ENCODE measurements around the gene ARL9. TPM values are rescaled to one million over a fixed set of nuclear protein-coding genes. Genes with fewer than 3 reads are reported as not detected.

ARL9 gene, protein sequence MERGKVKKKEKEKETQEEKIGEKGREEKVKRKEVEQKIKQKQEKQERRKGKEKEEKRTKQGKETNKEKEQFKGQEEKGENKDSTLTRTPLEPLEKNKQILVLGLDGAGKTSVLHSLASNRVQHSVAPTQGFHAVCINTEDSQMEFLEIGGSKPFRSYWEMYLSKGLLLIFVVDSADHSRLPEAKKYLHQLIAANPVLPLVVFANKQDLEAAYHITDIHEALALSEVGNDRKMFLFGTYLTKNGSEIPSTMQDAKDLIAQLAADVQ
- total RNA-seq = under 1 TPM in 1 of 9 donors, not detected in 8; 0.21 TPM
- under 1 TPM in 1 of 2 donors, not detected in 1; 0.03 TPM for polyA plus RNA-seq
- long read RNA-seq, donor 1 = 0 reads
- long read RNA-seq, donor 2 = 0 reads
- long read RNA-seq, donor 3 = 0 reads

- intact Hi-C loops (cut with DNase I) = no loop called here
- Histone ChIP-seq H3K36me3 (peaks cover 0 to 36% (median 32%) of the 10 kb centered on the region in 9 donors), H3K4me3 (peak within 1 kb of the TSS; percentile 35 to 73 (median 56)), H3K27me3 (peaks cover 0 to 9% (median 0%) of the 10 kb centered on the region in 9 donors), H3K27ac (peak within 1 kb of the TSS in 4 of 12 donors; percentile 0 to 53 (median 16)), H3K9me3 (no peaks in the 10 kb centered on the region), H3K4me1 (peaks cover 0 to 21% (median 7%) of the 10 kb centered on the region in 12 donors)
- DNase-seq (peak; percentile 17 to 74 (median 34)), ATAC-seq (peak; percentile 68 to 87 (median 78))
- TF ChIP-seq CTCF (IDR thresholded peaks at IDR 0.05) = no peak
- 6% methylated on average over 54 to 56 of the region's 56 CpGs for WGBS, 4 donors
Measured at GRCh38 chr4:56505269-56506130, at the start of gene ARL9. ARL9 (plus strand) TSS chr4:56505791; CDS start chr4:56505863, 72 bp downstream.

GRCh38 chr4:56460085-56460484, 45.5 kb upstream of the ARL9 start:
- WGBS, 4 donors = 77 to 80% (median 80%) methylated on average over 3 of the region's 3 CpGs

GRCh38 chr4:56462157-56462556, 43.4 kb upstream of the ARL9 start:
- H3K4me1 ChIP-seq = peaks cover 3 to 32% (median 22%) of the 10 kb centered on the region in 12 donors
- H3K9me3 ChIP-seq = no peaks in the 10 kb centered on the region
- ATAC-seq = no peak
- no peak for TF ChIP-seq CTCF (IDR thresholded peaks at IDR 0.05)
- no peak for TF ChIP-seq POLR2A (IDR thresholded peaks at IDR 0.05)
- DNase-seq = no peak
- H3K27me3 ChIP-seq = no peaks in the 10 kb centered on the region
- intact Hi-C loops (cut with DNase I) = no loop called here
- H3K36me3 ChIP-seq = peaks cover 0 to 56% (median 45%) of the 10 kb centered on the region in 9 donors
- no peak overlapping the region for H3K27ac ChIP-seq
- H3K4me3 ChIP-seq = no peak overlapping the region

More at GRCh38 chr4:56460085-56460484, 45.5 kb upstream of the ARL9 start:
- Histone ChIP-seq H3K36me3 (peaks cover 0 to 75% (median 60%) of the 10 kb centered on the region in 9 donors), H3K4me1 (peaks cover 0 to 14% (median 6%) of the 10 kb centered on the region in 12 donors), H3K27ac (no peak overlapping the region), H3K4me3 (no peak overlapping the region), H3K9me3 (no peaks in the 10 kb centered on the region), H3K27me3 (no peaks in the 10 kb centered on the region)
- TF ChIP-seq POLR2A (IDR thresholded peaks at IDR 0.05) (no peak), CTCF (IDR thresholded peaks at IDR 0.05) (no peak)
- intact Hi-C loops (cut with DNase I) = no loop called here
- ATAC-seq (no peak), DNase-seq (no peak)

DNA sequence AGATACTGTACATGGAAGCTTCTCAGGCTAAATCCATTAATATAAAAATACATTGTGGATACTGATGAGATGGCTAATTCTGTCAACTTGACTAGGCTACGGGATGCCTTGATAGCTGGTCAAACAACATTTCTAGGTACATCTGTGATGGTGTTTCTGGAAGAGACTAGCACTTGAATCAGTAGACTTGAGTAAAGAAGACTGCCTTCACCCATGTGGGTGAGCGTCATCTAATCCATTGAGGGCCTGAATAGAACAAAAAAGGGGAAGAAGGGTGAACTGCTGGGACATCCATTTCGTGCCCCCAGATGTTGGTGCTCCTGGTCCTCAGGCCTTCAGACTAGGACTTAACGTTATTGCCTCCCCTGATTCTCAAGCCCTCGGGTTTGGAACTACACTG, 41.9 kb upstream of the ARL9 start:
- Histone ChIP-seq H3K4me1 (peaks cover 3 to 39% (median 28%) of the 10 kb centered on the region in 12 donors), H3K9me3 (no peaks in the 10 kb centered on the region), H3K27ac (no peak overlapping the region), H3K27me3 (no peaks in the 10 kb centered on the region), H3K4me3 (no peak overlapping the region), H3K36me3 (peaks cover 0 to 45% (median 41%) of the 10 kb centered on the region in 9 donors)
- intact Hi-C loops (cut with DNase I) = no loop called here
- TF ChIP-seq CTCF (IDR thresholded peaks at IDR 0.05) = no peak
- no peak for TF ChIP-seq POLR2A (IDR thresholded peaks at IDR 0.05)
- 86 to 93% (median 90%) methylated on average over 5 of the region's 5 CpGs for WGBS, 4 donors
- ATAC-seq = no peak
- DNase-seq = no peak

Measured in heart left ventricle (tissue), 16 donors.